Measurements from ENCODE around the gene IL2RA.
"Not testable (repeated sequence)": the region's sequence is repeated elsewhere in the genome, so short reads cannot be mapped to it uniquely, and the experiment has no call there.

IL2RA gene

DNA sequence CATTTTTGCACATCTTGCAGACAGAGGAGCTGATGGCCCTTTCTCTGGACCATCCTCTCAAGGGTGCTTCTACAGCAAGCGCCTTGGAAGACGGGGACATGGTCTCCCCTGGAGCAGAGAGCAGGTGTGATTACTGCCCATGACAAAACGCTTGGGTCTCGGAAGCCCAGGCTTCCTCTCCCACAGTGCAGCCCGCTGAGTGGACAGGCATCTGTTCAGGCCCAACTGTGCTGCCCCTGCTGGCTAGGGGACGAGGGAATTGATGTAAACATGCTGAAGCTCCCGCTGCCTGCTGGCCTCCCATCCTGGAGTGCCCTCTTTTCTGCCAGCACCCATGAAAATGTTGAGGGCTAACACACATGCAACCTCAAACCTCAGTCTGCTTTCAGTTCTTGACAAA lies 99.1 kb downstream of the IL2RA start:
- no peak overlapping the region for H3K27ac ChIP-seq (ENCODE audit: low read depth in 2 of 2, low read length in 2 of 2)
- H3K9ac ChIP-seq (ENCODE audit: low read depth in 1 of 2, low read length in 2 of 2) = no peak overlapping the region
- peaks cover 0 to 7% of the 10 kb centered on the region in 2 donors for H3K4me1 ChIP-seq (ENCODE audit: control insufficient read depth in 2 of 2, insufficient read depth in 2 of 2, low read length in 2 of 2)
- H3K9me3 ChIP-seq (ENCODE audit: control insufficient read depth in 2 of 2, low read length in 2 of 2) = no peaks in the 10 kb centered on the region
- peaks cover 29 to 43% of the 10 kb centered on the region in 2 donors for H3K36me3 ChIP-seq (ENCODE audit: control insufficient read depth in 2 of 2, insufficient read depth in 2 of 2, low read length in 2 of 2)
- H3K27me3 ChIP-seq (ENCODE audit: control insufficient read depth in 2 of 2, insufficient read depth in 2 of 2, low read length in 2 of 2) = no peaks in the 10 kb centered on the region
- no peak overlapping the region for H3K4me3 ChIP-seq (ENCODE audit: low read length in 2 of 2)

DNA sequence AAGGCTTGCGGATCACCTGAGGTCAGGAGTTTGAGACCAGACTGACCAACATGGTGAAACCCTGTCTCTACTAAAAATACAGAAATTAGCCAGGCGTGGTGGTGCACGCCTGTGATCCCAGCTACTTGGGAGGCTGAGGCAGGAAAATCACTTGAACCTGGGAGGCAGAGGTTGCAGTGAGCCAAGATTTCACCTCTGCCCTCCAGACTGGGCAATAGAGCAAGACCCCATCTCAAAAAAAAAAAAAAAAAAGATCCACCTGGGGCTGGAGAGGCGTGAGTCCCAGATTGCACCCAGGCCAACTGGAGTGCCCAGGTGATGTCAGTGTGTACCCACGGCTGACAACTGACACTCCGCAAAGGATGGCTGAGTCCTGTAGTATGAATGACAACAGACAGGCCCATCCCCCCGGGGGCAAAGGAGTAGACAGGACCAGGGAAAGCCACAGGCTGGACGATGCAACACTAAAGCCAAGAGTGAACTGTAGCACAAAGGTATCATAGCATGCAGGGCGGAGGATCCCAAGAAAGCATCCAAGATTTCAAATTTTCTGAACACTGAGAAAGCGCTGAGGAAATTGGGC lies 99.7 kb downstream of the IL2RA start:
- H3K27me3 ChIP-seq (ENCODE audit: control insufficient read depth in 2 of 2, insufficient read depth in 2 of 2, low read length in 2 of 2); H3K9me3 ChIP-seq (ENCODE audit: control insufficient read depth in 2 of 2, low read length in 2 of 2); H3K9ac ChIP-seq (ENCODE audit: low read depth in 1 of 2, low read length in 2 of 2); H3K27ac ChIP-seq (ENCODE audit: low read depth in 2 of 2, low read length in 2 of 2); H3K4me1 ChIP-seq (ENCODE audit: control insufficient read depth in 2 of 2, insufficient read depth in 2 of 2, low read length in 2 of 2); H3K4me3 ChIP-seq (ENCODE audit: low read length in 2 of 2): not testable (repeated sequence)
- H3K36me3 ChIP-seq (ENCODE audit: control insufficient read depth in 2 of 2, insufficient read depth in 2 of 2, low read length in 2 of 2) = peaks cover 29 to 43% of the 10 kb centered on the region in 2 donors

DNA sequence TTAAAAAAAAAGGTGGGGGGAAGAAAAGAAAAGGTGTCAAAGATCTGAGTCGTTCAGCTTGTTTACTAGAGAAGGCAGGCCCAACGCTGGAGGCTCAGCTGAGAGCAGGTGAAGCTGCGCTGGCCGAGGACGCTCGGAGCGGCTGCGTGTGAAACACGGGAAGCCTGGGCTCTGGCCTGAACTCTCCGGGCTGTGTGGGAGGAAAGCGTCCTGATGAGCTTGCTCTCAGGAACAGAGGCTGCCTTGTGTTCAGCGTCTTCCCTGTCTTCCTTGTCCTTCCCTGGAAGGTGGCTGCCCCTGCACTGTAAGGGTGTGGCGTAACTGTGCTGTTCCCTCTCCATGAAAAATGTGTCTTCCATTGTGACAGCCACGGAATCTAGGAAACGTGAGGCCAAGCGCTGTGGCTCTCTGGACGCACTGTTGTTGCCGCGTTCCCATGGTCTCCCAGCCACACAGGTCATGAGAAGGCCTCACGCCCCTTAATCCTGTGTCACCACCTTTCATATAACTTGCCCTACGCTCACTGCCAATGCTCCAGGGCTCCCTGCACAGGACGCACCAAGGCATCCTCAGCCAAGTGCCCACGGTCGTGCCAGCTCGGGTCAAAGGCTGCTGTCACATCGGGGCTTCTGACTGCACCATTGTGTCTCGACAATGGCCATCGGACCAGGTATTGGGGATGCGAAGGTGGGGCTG lies 100.6 kb downstream of the IL2RA start:
- Histone ChIP-seq H3K4me1 (ENCODE audit: control insufficient read depth in 2 of 2, insufficient read depth in 2 of 2, low read length in 2 of 2) (peaks cover 0 to 7% of the 10 kb centered on the region in 2 donors), H3K4me3 (ENCODE audit: low read length in 2 of 2) (no peak overlapping the region), H3K36me3 (ENCODE audit: control insufficient read depth in 2 of 2, insufficient read depth in 2 of 2, low read length in 2 of 2) (peaks cover 29 to 41% of the 10 kb centered on the region in 2 donors)

DNA sequence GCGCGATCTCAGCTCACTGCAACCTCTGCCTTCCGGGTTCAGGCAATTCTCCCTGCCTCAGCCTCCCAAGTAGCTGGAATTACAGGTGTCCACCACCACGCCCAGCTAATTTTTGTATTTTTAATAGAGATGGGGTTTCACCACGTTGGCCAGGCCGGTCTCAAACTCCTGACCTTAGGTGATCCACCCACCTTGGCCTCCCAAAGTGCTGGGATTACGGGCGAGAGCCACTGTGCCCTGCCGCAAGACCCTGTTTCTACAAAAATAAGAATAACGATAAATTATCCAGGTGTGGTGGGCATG lies 101.2 kb downstream of the IL2RA start:
- H3K36me3 ChIP-seq (ENCODE audit: control insufficient read depth in 2 of 2, insufficient read depth in 2 of 2, low read length in 2 of 2) = peaks cover 29 to 42% of the 10 kb centered on the region in 2 donors
- not testable (repeated sequence) for H3K4me1 ChIP-seq (ENCODE audit: control insufficient read depth in 2 of 2, insufficient read depth in 2 of 2, low read length in 2 of 2); H3K27ac ChIP-seq (ENCODE audit: low read depth in 2 of 2, low read length in 2 of 2)

More for the DNA sequence above, 100.6 kb downstream of the IL2RA start:
- Histone ChIP-seq H3K9ac (ENCODE audit: low read depth in 1 of 2, low read length in 2 of 2) (no peak overlapping the region), H3K9me3 (ENCODE audit: control insufficient read depth in 2 of 2, low read length in 2 of 2) (no peaks in the 10 kb centered on the region), H3K27ac (ENCODE audit: low read depth in 2 of 2, low read length in 2 of 2) (no peak overlapping the region), H3K27me3 (ENCODE audit: control insufficient read depth in 2 of 2, insufficient read depth in 2 of 2, low read length in 2 of 2) (no peaks in the 10 kb centered on the region)

More for the DNA sequence above, 101.2 kb downstream of the IL2RA start:
- not testable (repeated sequence) for H3K4me3 ChIP-seq (ENCODE audit: low read length in 2 of 2); H3K9me3 ChIP-seq (ENCODE audit: control insufficient read depth in 2 of 2, low read length in 2 of 2); H3K9ac ChIP-seq (ENCODE audit: low read depth in 1 of 2, low read length in 2 of 2); H3K27me3 ChIP-seq (ENCODE audit: control insufficient read depth in 2 of 2, insufficient read depth in 2 of 2, low read length in 2 of 2)

All from mucosa of rectum (tissue), 2 donors.